ENCODE measurements around the gene LEFTY2. TPM values are rescaled to one million over a fixed set of nuclear protein-coding genes. Genes with fewer than 3 reads are reported as not detected.
"Not testable (repeated sequence)": the region's sequence is repeated elsewhere in the genome, so short reads cannot be mapped to it uniquely, and the experiment has no call there.

Gene LEFTY2
- total RNA-seq, 1 experiment from 2014 or later: not detected

GRCh38 chr1:225931270-225932136 is 9.5 kb downstream of the LEFTY2 start:
- intact Hi-C loops (cut with micrococcal nuclease; ENCODE audit: unreplicated experiment): no loop called here
- no peak overlapping the region for H3K27ac Mint-ChIP-seq (ENCODE audit: unreplicated experiment)
- no peaks in the 10 kb centered on the region for H3K9me3 Mint-ChIP-seq (ENCODE audit: low read depth, unreplicated experiment)
- H3K27me3 Mint-ChIP-seq (ENCODE audit: unreplicated experiment): no peaks in the 10 kb centered on the region
- BruUV-seq (replicated peaks): no TSS peak
- TF ChIP-seq CTCF (IDR thresholded peaks at IDR 0.05; ENCODE audit: unreplicated experiment): no peak
- no peaks in the 10 kb centered on the region for H3K36me3 Mint-ChIP-seq (ENCODE audit: insufficient read depth, unreplicated experiment)
- no peaks in the 10 kb centered on the region for H3K4me1 Mint-ChIP-seq (ENCODE audit: low read depth, unreplicated experiment)
- H3K4me3 Mint-ChIP-seq (ENCODE audit: low read depth, unreplicated experiment): no peak overlapping the region
- CTCF ChIA-PET: interaction anchor here (0.6 kb wide), 1 partner anchor 451 kb away, joined by 3 read pairs; no protein-coding TSS in a partner anchor
- no peak for DNase-seq

GRCh38 chr1:225930566-225930965 is 10.5 kb downstream of the LEFTY2 start:
- CTCF ChIA-PET: interaction anchor here (0.6 kb wide), 1 partner anchor 65 kb away, joined by 3 read pairs; no protein-coding TSS in a partner anchor
- Mint-ChIP-seq H3K27me3 (ENCODE audit: unreplicated experiment) (no peaks in the 10 kb centered on the region), H3K4me1 (ENCODE audit: low read depth, unreplicated experiment) (no peaks in the 10 kb centered on the region), H3K9me3 (ENCODE audit: low read depth, unreplicated experiment) (no peaks in the 10 kb centered on the region), H3K36me3 (ENCODE audit: insufficient read depth, unreplicated experiment) (no peaks in the 10 kb centered on the region), H3K4me3 (ENCODE audit: low read depth, unreplicated experiment) (no peak overlapping the region), H3K27ac (ENCODE audit: unreplicated experiment) (no peak overlapping the region)
- DNase-seq: no peak
- BruUV-seq (replicated peaks): no TSS peak
- intact Hi-C loops (cut with micrococcal nuclease; ENCODE audit: unreplicated experiment): no loop called here
- no peak for TF ChIP-seq CTCF (IDR thresholded peaks at IDR 0.05; ENCODE audit: unreplicated experiment)

- H3K4me1 Mint-ChIP-seq (ENCODE audit: low read depth, unreplicated experiment); DNase-seq; H3K36me3 Mint-ChIP-seq (ENCODE audit: insufficient read depth, unreplicated experiment); H3K27me3 Mint-ChIP-seq (ENCODE audit: unreplicated experiment); BruUV-seq (replicated peaks); intact Hi-C loops (cut with micrococcal nuclease; ENCODE audit: unreplicated experiment); H3K4me3 Mint-ChIP-seq (ENCODE audit: low read depth, unreplicated experiment); H3K9me3 Mint-ChIP-seq (ENCODE audit: low read depth, unreplicated experiment); H3K27ac Mint-ChIP-seq (ENCODE audit: unreplicated experiment): not testable (repeated sequence)
- CTCF ChIA-PET: interaction anchor here (0.6 to 0.7 kb wide), 3 partner anchors 52 to 437 kb away, joined by 4 read pairs; no protein-coding TSS in a partner anchor
Observed at GRCh38 chr1:225929462-225929861, 11.6 kb downstream of the LEFTY2 start.

GRCh38 chr1:225928186-225929175 is 12.5 kb downstream of the LEFTY2 start:
- no peak for DNase-seq
- CTCF ChIA-PET: no interaction called here
- BruUV-seq (replicated peaks): no TSS peak
- Mint-ChIP-seq H3K9me3 (ENCODE audit: low read depth, unreplicated experiment) (no peaks in the 10 kb centered on the region), H3K4me3 (ENCODE audit: low read depth, unreplicated experiment) (no peak overlapping the region), H3K27ac (ENCODE audit: unreplicated experiment) (no peak overlapping the region), H3K27me3 (ENCODE audit: unreplicated experiment) (no peaks in the 10 kb centered on the region), H3K36me3 (ENCODE audit: insufficient read depth, unreplicated experiment) (peaks cover 15% of the 10 kb centered on the region), H3K4me1 (ENCODE audit: low read depth, unreplicated experiment) (no peaks in the 10 kb centered on the region)
- TF ChIP-seq CTCF (IDR thresholded peaks at IDR 0.05; ENCODE audit: unreplicated experiment): no peak
- intact Hi-C loops (cut with micrococcal nuclease; ENCODE audit: unreplicated experiment): no loop called here

Measured in Calu3 (cell line).